ENCODE data around the gene SOX10. TPM values are rescaled to one million over a fixed set of nuclear protein-coding genes. Genes with fewer than 3 reads are reported as not detected.

The SOX10 gene
- total and polyA plus RNA-seq, 2 of the 13 experiments (the other 11 are each of a cell fraction or from before 2014, with no cell fraction given): not detected

GRCh38 chr22:37953437-37954179 is 30.7 kb downstream of the SOX10 start, which contains the start of the genes C22orf23 and POLR2F:
Gene C22orf23, minus strand, starts transcription at chr22:37953601. Its CDS starts 452 bp downstream, at chr22:37953149.
Gene POLR2F, plus strand, starts transcription at chr22:37953699. Its CDS starts 89 bp downstream, at chr22:37953788.
- WGBS (ENCODE audit: low lambda C conversion rate): 3% methylated on average over 13 of the region's 52 CpGs
- in situ Hi-C loops (cut with HindIII; ENCODE audit: extremely low pct_ligation_motif_present, low pct_unique_long_range_greater_than_20kb): no loop called here
- TF ChIP-seq, protein P1, sequence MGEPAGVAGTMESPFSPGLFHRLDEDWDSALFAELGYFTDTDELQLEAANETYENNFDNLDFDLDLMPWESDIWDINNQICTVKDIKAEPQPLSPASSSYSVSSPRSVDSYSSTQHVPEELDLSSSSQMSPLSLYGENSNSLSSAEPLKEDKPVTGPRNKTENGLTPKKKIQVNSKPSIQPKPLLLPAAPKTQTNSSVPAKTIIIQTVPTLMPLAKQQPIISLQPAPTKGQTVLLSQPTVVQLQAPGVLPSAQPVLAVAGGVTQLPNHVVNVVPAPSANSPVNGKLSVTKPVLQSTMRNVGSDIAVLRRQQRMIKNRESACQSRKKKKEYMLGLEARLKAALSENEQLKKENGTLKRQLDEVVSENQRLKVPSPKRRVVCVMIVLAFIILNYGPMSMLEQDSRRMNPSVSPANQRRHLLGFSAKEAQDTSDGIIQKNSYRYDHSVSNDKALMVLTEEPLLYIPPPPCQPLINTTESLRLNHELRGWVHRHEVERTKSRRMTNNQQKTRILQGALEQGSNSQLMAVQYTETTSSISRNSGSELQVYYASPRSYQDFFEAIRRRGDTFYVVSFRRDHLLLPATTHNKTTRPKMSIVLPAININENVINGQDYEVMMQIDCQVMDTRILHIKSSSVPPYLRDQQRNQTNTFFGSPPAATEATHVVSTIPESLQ (CRISPR knock-in tag; conservative IDR thresholded peaks at IDR 0.05): peak; percentile 52; the same call in 1 of the 2 replicates
- TF ChIP-seq HCFC1 (IDR thresholded peaks at IDR 0.05; ENCODE audit: low read depth, low read length) (peak; percentile 25; the same call in 1 of the 2 replicates), CBX1 (IDR thresholded peaks at IDR 0.05; ENCODE audit: low read depth) (no peak), ETV5 (CRISPR knock-in tag; IDR thresholded peaks at IDR 0.05; ENCODE audit: borderline replicate concordance) (no peak; the same call in 1 of the 2 replicates), ZNF280D (CRISPR knock-in tag; IDR thresholded peaks at IDR 0.05) (peak; percentile 61; the same call in 1 of the 2 replicates), MEIS1 (CRISPR knock-in tag; IDR thresholded peaks at IDR 0.05; ENCODE audit: borderline replicate concordance) (peak; percentile 46; the same call in 1 of the 2 replicates), MTA1 (CRISPR knock-in tag; IDR thresholded peaks at IDR 0.05; ENCODE audit: borderline replicate concordance) (no peak), ZNF225 (CRISPR knock-in tag; IDR thresholded peaks at IDR 0.05) (no peak), GRHL1 (CRISPR knock-in tag; conservative IDR thresholded peaks at IDR 0.05) (no peak), ZNF567 (CRISPR knock-in tag; IDR thresholded peaks at IDR 0.05; ENCODE audit: borderline replicate concordance) (no peak)
- TF ChIP-seq, protein P2, sequence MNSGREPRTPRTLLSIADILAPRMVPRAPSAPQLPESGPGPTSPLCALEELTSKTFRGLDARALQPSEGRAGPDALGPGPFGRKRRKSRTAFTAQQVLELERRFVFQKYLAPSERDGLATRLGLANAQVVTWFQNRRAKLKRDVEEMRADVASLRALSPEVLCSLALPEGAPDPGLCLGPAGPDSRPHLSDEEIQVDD (CRISPR knock-in tag; IDR thresholded peaks at IDR 0.05; ENCODE audit: borderline replicate concordance): peak; percentile 66; the same call in 1 of the 2 replicates
- TF ChIP-seq, protein P3, sequence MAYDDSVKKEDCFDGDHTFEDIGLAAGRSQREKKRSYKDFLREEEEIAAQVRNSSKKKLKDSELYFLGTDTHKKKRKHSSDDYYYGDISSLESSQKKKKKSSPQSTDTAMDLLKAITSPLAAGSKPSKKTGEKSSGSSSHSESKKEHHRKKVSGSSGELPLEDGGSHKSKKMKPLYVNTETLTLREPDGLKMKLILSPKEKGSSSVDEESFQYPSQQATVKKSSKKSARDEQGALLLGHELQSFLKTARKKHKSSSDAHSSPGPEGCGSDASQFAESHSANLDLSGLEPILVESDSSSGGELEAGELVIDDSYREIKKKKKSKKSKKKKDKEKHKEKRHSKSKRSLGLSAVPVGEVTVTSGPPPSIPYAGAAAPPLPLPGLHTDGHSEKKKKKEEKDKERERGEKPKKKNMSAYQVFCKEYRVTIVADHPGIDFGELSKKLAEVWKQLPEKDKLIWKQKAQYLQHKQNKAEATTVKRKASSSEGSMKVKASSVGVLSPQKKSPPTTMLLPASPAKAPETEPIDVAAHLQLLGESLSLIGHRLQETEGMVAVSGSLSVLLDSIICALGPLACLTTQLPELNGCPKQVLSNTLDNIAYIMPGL (CRISPR knock-in tag; IDR thresholded peaks at IDR 0.05; ENCODE audit: borderline replicate concordance in 1 of 2, low read depth in 1 of 2): peak; percentile 70 to 85; a peak in 3 of 4 replicates

More at GRCh38 chr22:37953437-37954179, 30.7 kb downstream of the SOX10 start, which contains the start of the genes C22orf23 and POLR2F:
- DNase-seq (ENCODE audit: low spot score) (peak; percentile 92), FAIRE-seq (peak; percentile 95), ATAC-seq (peak; percentile 89)
- intact Hi-C loops (cut with micrococcal nuclease; ENCODE audit: unreplicated experiment): no loop called here
- H2AFZ ChIP-seq (ENCODE audit: low read length): no peak within 1 kb of the TSS
- POLR2A ChIA-PET: interaction anchor here (0.8 to 3.5 kb wide), 12 partner anchors 9 to 149 kb away, joined by 3 to 19 read pairs (median 5); partner anchors contain the start of genes ANKRD54 and GCAT
- H3K79me2 ChIP-seq (ENCODE audit: insufficient read depth, low read length): peaks cover 28% of the 10 kb centered on the region
- TSS peak; percentile 66 for BruUV-seq (replicated peaks)
- H3K27ac ChIP-seq (ENCODE audit: extremely low read length, insufficient read depth, low read length): peak within 1 kb of the TSS; percentile 49
- H4K20me1 ChIP-seq (ENCODE audit: insufficient read depth, low read length): no peaks in the 10 kb centered on the region
- H3K27me3 ChIP-seq (ENCODE audit: control insufficient read depth in 1 of 2, insufficient read depth in 2 of 2, low read length in 2 of 2): no peaks in the 10 kb centered on the region; a peak in 1 of 5 replicates
- H3K4me1 ChIP-seq (ENCODE audit: insufficient read depth, low read length): peaks cover 53% of the 10 kb centered on the region
- H3K9ac ChIP-seq (ENCODE audit: insufficient read depth, low read depth, low read length): peak within 1 kb of the TSS; percentile 84
- no peaks in the 10 kb centered on the region for H3K9me3 ChIP-seq (ENCODE audit: low read length)
- CTCF ChIA-PET (ENCODE audit: low intra/inter-chr PET ratio, low total read pairs): no interaction called here
- peak within 1 kb of the TSS; percentile 75 to 98 (median 91) for H3K4me3 ChIP-seq (replicated peaks in 1 of 3; ENCODE audit: insufficient read depth in 1 of 3, low read depth in 2 of 3, low read length in 3 of 3)
- H3K36me3 ChIP-seq (replicated peaks in 1 of 2; ENCODE audit: control insufficient read depth in 1 of 2, insufficient read depth in 2 of 2, low read length in 2 of 2): peaks cover 13 to 19% of the 10 kb centered on the region in 2 experiments
- H3K4me2 ChIP-seq (ENCODE audit: low read depth, low read length): peak within 1 kb of the TSS; percentile 97

All from HepG2 (cell line).